NCI-H146 treated with DMSO at 0.1 percent for 48 hours (cell line): ENCODE data around the gene ANKS1B.

Source experiments
- DNase-seq: peaks from one replicate; lab custom pipeline; 2025; ENCODE audit not compliant: unreplicated experiment; lab: John Stamatoyannopoulos, UW

The ANKS1B gene

GRCh38 chr12:99966429-99966828 is 18.3 kb downstream of the ANKS1B start:
- no peak for DNase-seq

GRCh38 chr12:99960311-99960710 is 24.4 kb downstream of the ANKS1B start:
- no peak for DNase-seq

- no peak for DNase-seq
These were observed 25.1 kb downstream of the ANKS1B start for GRCh38 chr12:99959549-99960170.

GRCh38 chr12:99957866-99958466 is 26.8 kb downstream of the ANKS1B start:
- DNase-seq: no peak

- no peak for DNase-seq
These were observed 30.0 kb downstream of the ANKS1B start for GRCh38 chr12:99954724-99955123.

- no peak for DNase-seq
These were observed 36.4 kb downstream of the ANKS1B start for GRCh38 chr12:99948370-99948769.

- no peak for DNase-seq
These were observed 38.6 kb downstream of the ANKS1B start for GRCh38 chr12:99946131-99946530.

- no peak for DNase-seq
These were observed 49.1 kb downstream of the ANKS1B start for GRCh38 chr12:99935608-99936007.

- DNase-seq: no peak
These were observed 58.1 kb downstream of the ANKS1B start for GRCh38 chr12:99926511-99927169.

GRCh38 chr12:99920353-99920960 is 64.3 kb downstream of the ANKS1B start:
- no peak for DNase-seq

GRCh38 chr12:99917711-99918402 is 66.9 kb downstream of the ANKS1B start:
- no peak for DNase-seq

GRCh38 chr12:99916555-99916954 is 68.2 kb downstream of the ANKS1B start:
- DNase-seq: no peak

GRCh38 chr12:99915251-99916082 is 69.3 kb downstream of the ANKS1B start:
- DNase-seq: no peak

- DNase-seq: no peak
These were observed 70.5 kb downstream of the ANKS1B start for GRCh38 chr12:99914206-99914605.

- DNase-seq: no peak
These were observed 72.8 kb downstream of the ANKS1B start for GRCh38 chr12:99911967-99912366.

GRCh38 chr12:99911081-99911480 is 73.7 kb downstream of the ANKS1B start:
- no peak for DNase-seq

- no peak for DNase-seq
These were observed 74.4 kb downstream of the ANKS1B start for GRCh38 chr12:99910342-99910741.

GRCh38 chr12:99906786-99907579 is 77.8 kb downstream of the ANKS1B start:
- no peak for DNase-seq

GRCh38 chr12:99901181-99901580 is 83.6 kb downstream of the ANKS1B start:
- DNase-seq: no peak

- no peak for DNase-seq
These were observed 86.1 kb downstream of the ANKS1B start for GRCh38 chr12:99898645-99899044.
